Activated effector memory CD4-positive, alpha-beta T cell treated with Interleukin-2 at 50 U/mL for 16 hours (primary cell): ENCODE data around the gene PLA2G4C.
"Not testable (repeated sequence)": the region's sequence is repeated elsewhere in the genome, so short reads cannot be mapped to it uniquely, and the experiment has no call there.

Experiments
- DNase-seq: peaks from one replicate; pipeline ENCODE4 v3.0.0-alpha.2; 2020

The PLA2G4C gene

DNA sequence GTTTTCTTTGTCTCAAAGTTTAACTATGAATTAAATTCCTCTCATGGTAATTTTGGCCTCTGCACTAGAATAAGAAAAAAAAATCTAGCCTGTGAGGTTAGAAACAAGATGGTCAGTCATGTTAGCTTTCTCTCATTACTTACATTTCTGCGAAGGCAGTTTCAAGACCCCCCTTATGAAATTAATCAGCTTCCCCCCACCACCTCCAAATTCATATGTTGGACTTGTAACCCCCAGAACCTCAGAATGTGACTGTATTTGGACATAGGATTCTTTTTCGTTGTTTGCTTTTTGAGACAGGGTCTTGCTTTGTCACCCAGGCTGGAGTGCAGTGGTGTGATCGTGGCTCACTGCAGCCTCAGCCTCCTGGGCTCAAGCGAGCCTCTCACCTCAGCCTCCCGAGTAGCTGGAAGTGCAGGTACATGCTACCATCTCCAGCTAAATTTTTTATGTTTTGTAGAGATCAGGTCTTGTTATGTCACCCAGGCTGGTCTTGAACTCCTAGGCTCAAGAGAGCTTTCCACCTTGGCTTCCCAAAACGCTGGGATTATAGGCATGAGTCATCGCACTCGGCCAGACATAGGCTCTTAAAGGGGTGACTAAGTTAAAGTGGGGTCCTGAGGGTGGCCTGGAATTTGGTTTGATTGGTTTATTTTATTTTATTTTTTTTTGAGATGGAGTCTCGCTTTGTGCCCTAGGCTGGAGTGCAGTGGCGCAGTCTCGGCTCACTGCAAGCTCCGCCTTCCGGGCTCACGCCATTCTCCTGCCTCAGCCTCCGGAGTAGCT, 1.4 kb downstream of the PLA2G4C start:
- no peak for DNase-seq

GRCh38 chr19:48103922-48104321, 6.7 kb downstream of the PLA2G4C start:
- DNase-seq = no peak

- no peak for DNase-seq
Observed at GRCh38 chr19:48102870-48103751, 7.5 kb downstream of the PLA2G4C start.

GRCh38 chr19:48095612-48096175, 14.9 kb downstream of the PLA2G4C start:
- no peak for DNase-seq

GRCh38 chr19:48094855-48095203, 15.8 kb downstream of the PLA2G4C start:
- no peak for DNase-seq

DNA sequence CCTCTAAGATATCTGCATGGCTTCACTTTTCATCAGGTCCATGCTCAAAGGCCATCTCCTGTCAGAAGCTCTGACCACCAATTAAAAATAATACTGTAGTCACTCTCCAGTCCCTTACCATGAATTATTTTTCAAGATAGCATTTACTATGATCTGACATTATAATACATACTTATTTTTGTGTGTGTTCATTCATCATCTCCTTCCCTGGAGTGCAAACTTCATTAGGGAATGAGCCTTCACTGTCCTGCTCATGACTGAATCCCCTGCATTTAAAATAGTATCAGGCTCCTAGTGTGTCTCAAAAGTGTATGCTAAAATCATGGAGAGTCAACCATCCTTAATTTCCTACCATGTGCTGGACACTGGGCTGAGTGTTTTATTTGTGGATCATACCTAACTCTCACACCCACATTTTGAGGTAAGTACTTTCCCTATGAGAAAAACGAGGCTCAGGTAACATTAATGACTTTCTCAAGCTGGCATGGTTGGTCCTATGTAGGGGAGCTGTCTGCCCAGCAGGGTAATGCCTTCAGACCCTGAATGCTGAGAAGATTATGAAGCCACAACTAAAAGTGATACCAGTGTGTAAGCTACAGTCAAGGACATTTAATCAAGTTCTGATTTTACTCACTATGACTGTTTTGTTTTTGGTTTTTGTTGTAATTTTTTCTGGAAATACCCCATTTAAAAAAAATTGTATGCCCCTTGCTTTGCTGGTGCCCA, 16.3 kb downstream of the PLA2G4C start:
- DNase-seq = no peak

DNA sequence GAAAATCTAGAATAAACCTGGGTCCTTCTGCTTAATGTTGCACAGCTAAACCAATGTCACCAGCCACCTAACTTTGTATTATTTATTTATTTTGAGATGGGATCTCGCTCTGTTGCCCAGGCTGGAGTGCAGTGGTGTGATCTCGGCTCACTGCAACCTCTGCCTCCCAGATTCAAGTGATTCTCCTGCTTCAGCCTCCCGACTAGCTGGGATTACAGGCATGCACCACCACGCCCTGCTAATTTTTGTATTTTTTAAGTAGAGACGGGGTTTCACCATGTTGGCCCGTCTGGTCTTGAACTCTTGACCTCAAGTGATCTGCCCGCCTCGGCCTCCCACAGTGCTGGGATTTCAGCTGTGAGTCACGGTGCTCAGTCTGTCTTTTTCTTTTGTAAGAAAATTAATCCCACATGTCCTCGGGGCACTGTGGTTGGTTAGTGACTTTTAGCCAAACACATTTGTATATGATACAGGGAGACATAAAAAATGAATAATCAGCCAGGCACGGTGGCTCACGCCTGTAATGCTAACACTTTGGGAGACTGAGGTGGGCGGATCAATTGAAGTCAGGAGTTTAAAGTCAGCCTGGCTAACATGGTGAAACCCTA, 19.4 kb downstream of the PLA2G4C start:
- DNase-seq = not testable (repeated sequence)

DNA sequence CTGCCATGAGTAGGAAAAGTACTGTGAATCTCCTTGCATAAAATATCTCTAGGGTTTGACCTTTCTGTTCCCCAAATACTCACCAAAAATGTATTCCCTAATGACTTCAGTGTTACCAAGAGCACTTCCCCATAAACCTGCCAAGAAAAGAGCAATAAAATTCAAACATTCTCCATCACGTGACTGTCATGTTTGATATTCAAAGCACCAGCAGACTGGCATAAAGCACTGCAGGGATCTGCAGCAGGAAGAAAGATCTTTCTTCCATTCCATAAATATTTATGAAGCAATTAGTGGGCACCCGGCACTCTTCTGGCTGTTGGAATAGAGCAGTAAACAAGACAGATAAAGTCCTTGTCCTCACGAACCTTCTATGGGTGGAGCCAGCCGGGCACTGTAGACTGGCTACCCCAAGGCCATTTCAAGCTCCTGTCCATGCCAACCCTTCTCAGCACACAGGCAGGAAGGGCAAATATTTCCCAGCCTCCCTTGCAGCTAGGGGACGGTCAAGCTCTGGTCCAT, 20.3 kb downstream of the PLA2G4C start:
- DNase-seq = no peak

- DNase-seq = not testable (repeated sequence)
Observed at GRCh38 chr19:48088991-48089390, 21.6 kb downstream of the PLA2G4C start.

DNA sequence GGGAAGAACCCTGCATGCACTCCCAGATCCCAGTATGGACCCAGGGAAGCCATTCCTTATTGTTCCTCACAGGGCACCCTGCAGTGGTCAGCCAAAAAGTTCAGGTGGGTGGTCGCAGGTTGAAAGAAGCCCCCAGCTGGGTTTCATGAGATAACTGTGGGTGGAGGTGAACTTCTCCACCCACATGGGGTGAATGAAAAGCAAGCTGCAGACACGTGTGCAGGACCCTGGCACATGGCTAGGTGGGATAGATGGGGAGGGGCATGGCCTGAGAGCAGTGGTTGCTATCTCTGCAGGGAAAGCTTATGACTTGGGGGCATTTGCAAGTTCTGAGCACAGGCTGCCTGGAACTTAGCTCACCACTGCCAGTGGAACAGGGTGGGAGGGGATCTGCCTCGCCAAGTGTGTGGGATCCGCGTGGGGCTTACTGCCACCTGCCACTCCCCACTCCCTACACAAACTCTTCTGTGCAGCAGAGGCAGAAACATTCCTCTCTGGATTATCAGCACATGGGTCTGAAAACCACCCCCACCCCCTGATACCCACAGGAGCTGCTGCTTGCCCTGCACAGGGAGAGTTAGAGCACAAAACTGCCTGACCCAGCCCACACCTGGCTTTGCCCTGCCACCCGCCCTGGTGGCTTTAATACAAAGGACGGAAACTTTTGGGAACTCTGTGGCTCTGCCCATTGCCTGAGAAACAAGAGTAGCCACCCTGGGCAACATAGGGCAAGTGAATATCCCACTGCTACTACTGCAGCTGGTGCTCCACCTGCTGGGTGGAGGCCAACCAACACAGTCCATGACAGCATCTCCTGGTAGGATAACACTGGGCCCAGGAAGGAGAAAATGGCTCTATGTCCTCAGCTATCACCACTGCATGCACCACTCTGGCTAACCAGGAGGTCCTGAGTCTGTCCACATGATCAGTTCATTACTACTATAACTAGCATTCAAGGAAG, 24.4 kb downstream of the PLA2G4C start:
- DNase-seq = no peak

DNA sequence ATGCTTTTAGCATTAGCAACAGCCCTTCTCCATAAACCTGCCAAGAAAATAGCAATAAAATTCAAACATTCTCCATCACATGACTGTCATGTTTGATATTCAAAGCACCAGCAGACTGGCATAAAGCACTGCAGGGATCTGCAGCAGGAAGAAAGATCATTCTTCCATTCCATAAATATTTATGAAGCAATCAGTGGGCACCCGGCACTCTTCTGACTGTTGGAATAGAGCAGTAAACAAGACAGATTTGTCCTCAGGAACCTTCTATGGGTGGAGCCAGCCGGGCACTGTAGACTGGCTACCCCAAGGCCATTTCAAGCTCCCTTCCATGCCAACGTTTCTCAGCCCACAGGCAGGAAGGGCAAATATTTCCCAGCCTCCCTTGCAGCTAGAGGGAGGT, 25.5 kb downstream of the PLA2G4C start:
- DNase-seq = no peak

- DNase-seq = no peak
Observed at GRCh38 chr19:48081106-48081505, 29.5 kb downstream of the PLA2G4C start.

DNA sequence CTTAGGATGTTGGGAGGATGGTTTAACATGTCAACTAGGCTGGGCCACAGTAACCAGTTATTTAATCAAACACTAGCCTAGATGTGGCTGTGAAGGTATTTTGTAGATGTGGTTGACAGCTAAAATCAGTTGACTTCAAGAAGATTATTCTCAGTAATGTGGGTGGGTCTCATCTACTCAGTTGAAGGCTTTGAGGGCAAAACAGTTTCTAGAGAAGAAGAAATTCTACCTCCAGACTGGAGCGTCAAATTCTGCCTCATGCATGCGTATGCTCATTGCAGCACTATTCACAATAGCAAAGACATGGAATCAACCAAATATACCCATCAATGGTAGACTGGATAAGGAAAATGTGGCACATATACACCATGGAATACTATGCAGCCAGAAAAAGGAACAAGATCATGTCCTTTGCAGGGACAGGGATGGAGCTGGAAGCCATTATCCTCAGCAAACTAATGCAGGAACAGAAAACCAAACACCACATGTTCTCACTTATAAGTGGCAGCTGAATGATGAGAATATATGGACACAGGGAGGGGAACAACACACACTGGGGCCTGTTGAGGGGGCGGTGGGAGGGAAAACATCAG, 40.3 kb downstream of the PLA2G4C start:
- DNase-seq = not testable (repeated sequence)

- DNase-seq = no peak
Observed at GRCh38 chr19:48069435-48069834, 41.2 kb downstream of the PLA2G4C start.

DNA sequence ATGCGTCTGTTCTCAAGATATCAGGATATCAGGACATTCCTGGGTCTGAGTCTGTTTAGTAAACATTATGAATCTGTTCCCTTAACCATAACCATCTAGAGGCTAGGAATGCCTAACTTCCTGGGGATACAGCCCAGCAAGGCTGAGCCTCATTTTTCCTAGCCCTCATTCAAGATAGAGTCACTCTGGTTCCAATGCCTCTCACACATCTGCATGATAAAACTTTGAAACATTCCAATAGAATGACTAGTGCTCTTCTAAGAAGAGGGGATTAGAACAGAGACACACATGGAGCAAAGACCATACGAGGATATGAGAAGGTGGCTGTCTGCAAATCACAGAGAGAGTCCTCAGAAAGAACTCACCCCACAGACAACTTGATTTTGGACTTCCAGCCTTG, 46.1 kb downstream of the PLA2G4C start:
- no peak for DNase-seq

- no peak for DNase-seq
Observed at GRCh38 chr19:48061401-48062344, 48.9 kb downstream of the PLA2G4C start.

GRCh38 chr19:48060381-48060780, 50.2 kb downstream of the PLA2G4C start:
- DNase-seq = no peak

- no peak for DNase-seq
Observed at GRCh38 chr19:48059331-48059730, 51.3 kb downstream of the PLA2G4C start.

DNA sequence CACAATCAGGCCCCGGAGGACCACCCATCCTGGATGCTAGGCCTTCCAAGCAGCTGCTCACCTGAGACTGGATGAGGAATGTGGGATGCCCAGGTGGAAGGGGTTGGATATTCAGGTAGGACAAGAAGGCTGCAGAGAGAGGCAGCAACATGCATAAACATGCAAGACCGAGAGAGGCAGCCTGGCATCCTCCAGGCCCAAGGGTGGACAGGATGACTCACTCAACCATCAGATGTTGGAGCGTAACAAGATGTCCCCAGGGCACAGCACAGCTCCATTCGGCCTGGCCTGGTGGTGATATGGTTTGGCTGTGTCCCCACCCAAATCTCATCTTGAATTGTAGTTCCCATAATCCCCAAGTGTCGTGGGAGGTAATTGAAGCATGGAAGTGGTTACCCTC, 56.8 kb downstream of the PLA2G4C start:
- DNase-seq = no peak

GRCh38 chr19:48053076-48053475, 57.5 kb downstream of the PLA2G4C start:
- no peak for DNase-seq
